ENCODE results near the gene FAM20A.

FAM20A gene

GRCh38 chr17:68533887-68534694 is 67.1 kb downstream of the FAM20A start:
- no peak overlapping the region for H3K27ac ChIP-seq (ENCODE audit: low read depth, low read length, poor library complexity, severe bottlenecking)
- TF ChIP-seq CTCF (IDR thresholded peaks at IDR 0.05; ENCODE audit: low read length): peak; percentile 65; the same call in 1 of the 2 replicates
- TF ChIP-seq EZH2 (IDR thresholded peaks at IDR 0.05; ENCODE audit: borderline replicate concordance, low read length): no peak
- H3K79me2 ChIP-seq (ENCODE audit: insufficient read depth, low read length): no peaks in the 10 kb centered on the region
- no peaks in the 10 kb centered on the region for H4K20me1 ChIP-seq (ENCODE audit: insufficient read depth, low read length)
- no peak overlapping the region for H3K9ac ChIP-seq (ENCODE audit: low read length)
- H3K9me3 ChIP-seq (ENCODE audit: low read length): no peaks in the 10 kb centered on the region
- no peak overlapping the region for H3K4me3 ChIP-seq (ENCODE audit: low read depth, low read length, poor library complexity, severe bottlenecking)
- no peaks in the 10 kb centered on the region for H3K27me3 ChIP-seq (ENCODE audit: insufficient read depth, low read length)
- 0 out of 2 replicates have a peak, but pooled peaks cover 3% of the 10 kb centered on the region for H3F3A ChIP-seq (ENCODE audit: insufficient read depth, low read length)
- no peaks in the 10 kb centered on the region for H3K9me2 ChIP-seq (ENCODE audit: low read depth, low read length)
- peaks cover 87% of the 10 kb centered on the region for H3K36me3 ChIP-seq (ENCODE audit: insufficient read depth, low read length)
- peaks cover 3% of the 10 kb centered on the region for H3K4me1 ChIP-seq (ENCODE audit: insufficient read depth, low read length, severe bottlenecking)
- H2AFZ ChIP-seq (ENCODE audit: low read length): no peak overlapping the region
- H3K4me2 ChIP-seq (ENCODE audit: low read length): no peak overlapping the region

GRCh38 chr17:68532826-68533225 is 68.3 kb downstream of the FAM20A start:
- Histone ChIP-seq H3K4me2 (ENCODE audit: low read length) (no peak overlapping the region), H3K27me3 (ENCODE audit: insufficient read depth, low read length) (no peaks in the 10 kb centered on the region), H3K9me2 (ENCODE audit: low read depth, low read length) (no peaks in the 10 kb centered on the region), H3K27ac (ENCODE audit: low read depth, low read length, poor library complexity, severe bottlenecking) (no peak overlapping the region), H3K9ac (ENCODE audit: low read length) (no peak overlapping the region), H3F3A (ENCODE audit: insufficient read depth, low read length) (0 out of 2 replicates have a peak, but pooled peaks cover 3% of the 10 kb centered on the region), H3K79me2 (ENCODE audit: insufficient read depth, low read length) (no peaks in the 10 kb centered on the region), H4K20me1 (ENCODE audit: insufficient read depth, low read length) (no peaks in the 10 kb centered on the region), H3K4me3 (ENCODE audit: low read depth, low read length, poor library complexity, severe bottlenecking) (no peak overlapping the region), H3K36me3 (ENCODE audit: insufficient read depth, low read length) (peaks cover 93% of the 10 kb centered on the region), H3K4me1 (ENCODE audit: insufficient read depth, low read length, severe bottlenecking) (no peaks in the 10 kb centered on the region), H3K9me3 (ENCODE audit: low read length) (no peaks in the 10 kb centered on the region), H2AFZ (ENCODE audit: low read length) (no peak overlapping the region)
- TF ChIP-seq CTCF (IDR thresholded peaks at IDR 0.05; ENCODE audit: low read length): no peak
- TF ChIP-seq EZH2 (IDR thresholded peaks at IDR 0.05; ENCODE audit: borderline replicate concordance, low read length): no peak

- H3K9ac ChIP-seq (ENCODE audit: low read length): no peak overlapping the region
- H3K79me2 ChIP-seq (ENCODE audit: insufficient read depth, low read length): no peaks in the 10 kb centered on the region
- H3K4me3 ChIP-seq (ENCODE audit: low read depth, low read length, poor library complexity, severe bottlenecking): no peak overlapping the region
- peaks cover 94% of the 10 kb centered on the region for H3K36me3 ChIP-seq (ENCODE audit: insufficient read depth, low read length)
- TF ChIP-seq CTCF (IDR thresholded peaks at IDR 0.05; ENCODE audit: low read length) (no peak), EZH2 (IDR thresholded peaks at IDR 0.05; ENCODE audit: borderline replicate concordance, low read length) (no peak)
- no peaks in the 10 kb centered on the region for H3K9me3 ChIP-seq (ENCODE audit: low read length)
- no peak overlapping the region for H2AFZ ChIP-seq (ENCODE audit: low read length)
- no peaks in the 10 kb centered on the region for H3K4me1 ChIP-seq (ENCODE audit: insufficient read depth, low read length, severe bottlenecking)
- no peaks in the 10 kb centered on the region for H3K27me3 ChIP-seq (ENCODE audit: insufficient read depth, low read length)
- no peak overlapping the region for H3K4me2 ChIP-seq (ENCODE audit: low read length)
- H3K27ac ChIP-seq (ENCODE audit: low read depth, low read length, poor library complexity, severe bottlenecking): no peak overlapping the region
- H4K20me1 ChIP-seq (ENCODE audit: insufficient read depth, low read length): no peaks in the 10 kb centered on the region
- no peaks in the 10 kb centered on the region for H3K9me2 ChIP-seq (ENCODE audit: low read depth, low read length)
- 0 out of 2 replicates have a peak, but pooled peaks cover 3% of the 10 kb centered on the region for H3F3A ChIP-seq (ENCODE audit: insufficient read depth, low read length)
Measured at GRCh38 chr17:68531252-68531651, 69.9 kb downstream of the FAM20A start.

Measured in OCI-LY1 (cell line).